GM23338 (cell line): ENCODE data around the gene MFSD6. TPM values are rescaled to one million over a fixed set of nuclear protein-coding genes. Genes with fewer than 3 reads are reported as not detected.
"Not testable (repeated sequence)": the region's sequence is repeated elsewhere in the genome, so short reads cannot be mapped to it uniquely, and the experiment has no call there.

Source experiments
- ATAC-seq: fragments of 200-7000 bp; cut with Tn5 transposase; 3 replicates; pipeline ENCODE4 v1.9.1; 2020
- DNase-seq: peaks from one replicate; pipeline ENCODE4 v3.0.0-alpha.2; 2015; ENCODE audit warnings: low spot score
- H2AFZ ChIP-seq: fragments of 200-600 bp; sonication (generic); 2 replicates; pipeline ENCODE4 v1.8.0; 2016; ENCODE audit warnings: antibody characterized with exemption, mild to moderate bottlenecking, moderate library complexity
- H3F3A ChIP-seq: fragments of 200-600 bp; sonication (generic); replicated peaks from 2 replicates; pipeline ENCODE4 v1.8.0; 2017; ENCODE audit warnings: antibody characterized with exemption, mixed run types, low read depth
- H3K27ac ChIP-seq: fragments of 200-600 bp; sonication (generic); 2 replicates; pipeline ENCODE4 v1.6.1; 2016; ENCODE audit warnings: low read depth
- H3K27me3 ChIP-seq: fragments of 200-600 bp; sonication (generic); 2 replicates; pipeline ENCODE4 v1.8.0; 2016; ENCODE audit warnings: mild to moderate bottlenecking, mixed run types, moderate library complexity; ENCODE audit not compliant: insufficient read depth
- H3K36me3 ChIP-seq: fragments of 200-600 bp; sonication (generic); 2 replicates; pipeline ENCODE4 v1.8.0; 2016; ENCODE audit warnings: mild to moderate bottlenecking; ENCODE audit not compliant: insufficient read depth
- H3K4me1 ChIP-seq: fragments of 200-600 bp; sonication (generic); 2 replicates; pipeline ENCODE4 v1.8.0; 2016; ENCODE audit warnings: mild to moderate bottlenecking, moderate library complexity; ENCODE audit not compliant: insufficient read depth
- H3K4me2 ChIP-seq: fragments of 200-600 bp; sonication (generic); 2 replicates; pipeline ENCODE4 v1.7.1; 2017; ENCODE audit warnings: mixed run types
- H3K4me3 ChIP-seq: fragments of 200-600 bp; sonication (generic); 2 replicates; pipeline ENCODE4 v1.6.1; 2016; ENCODE audit warnings: mixed run types
- H3K79me2 ChIP-seq: fragments of 200-600 bp; sonication (generic); replicated peaks from 2 replicates; pipeline ENCODE4 v1.8.0; 2017; ENCODE audit warnings: mild to moderate bottlenecking; ENCODE audit not compliant: insufficient read depth
- H3K9me2 ChIP-seq: fragments of 200-600 bp; sonication (generic); 2 replicates; pipeline ENCODE4 v1.8.0; 2017; ENCODE audit not compliant: insufficient read depth
- H4K20me1 ChIP-seq: fragments of 200-600 bp; sonication (generic); replicated peaks from 2 replicates; pipeline ENCODE4 v1.8.0; 2017; ENCODE audit warnings: mild to moderate bottlenecking; ENCODE audit not compliant: insufficient read depth
- H3K27ac Mint-ChIP-seq: 2 replicates; pipeline ENCODE4 v1.8.0; 2020; ENCODE audit warnings: inconsistent platforms, mild to moderate bottlenecking, moderate library complexity, mixed read lengths
- H3K27me3 Mint-ChIP-seq: 3 replicates; pipeline ENCODE4 v1.8.0; 2022; ENCODE audit warnings: low read depth, mild to moderate bottlenecking, moderate library complexity, mixed read lengths, inconsistent platforms; ENCODE audit not compliant: insufficient read depth, poor library complexity
- H3K36me3 Mint-ChIP-seq: 3 replicates; pipeline ENCODE4 v1.8.0; 2021; ENCODE audit warnings: low read depth, mild to moderate bottlenecking, inconsistent platforms, moderate library complexity, mixed read lengths
- H3K4me1 Mint-ChIP-seq: 3 replicates; pipeline ENCODE4 v1.8.0; 2020; ENCODE audit warnings: mild to moderate bottlenecking, inconsistent platforms, mixed read lengths
- H3K4me3 Mint-ChIP-seq: 3 replicates; pipeline ENCODE4 v1.8.0; 2021; ENCODE audit warnings: moderate library complexity, mild to moderate bottlenecking, inconsistent platforms, mixed read lengths
- H3K9me3 Mint-ChIP-seq: 3 replicates; pipeline ENCODE4 v1.8.0; 2020; ENCODE audit warnings: moderate library complexity, mild to moderate bottlenecking, inconsistent platforms, mixed read lengths
- CREB1 ChIP-seq: fragments of 250-450 bp; sonication (Bioruptor Pico); IDR thresholded peaks from 2 replicates; pipeline ENCODE4 v1.5.0; 2020; ENCODE audit warnings: low read depth, mild to moderate bottlenecking, moderate library complexity
- CTCF ChIP-seq, 2 experiments: fragments of 200-600 bp in 1 of 2; sonication (generic) in 1 of 2; conservative IDR thresholded peaks; 2 replicates each; pipeline versions ENCODE4 v1.5.1 to v1.6.1; 2016 to 2017; ENCODE audit warnings: antibody characterized with exemption in 2 of 2, low read depth in 2 of 2, mild to moderate bottlenecking in 2 of 2, moderate library complexity in 1 of 2
- EZH2 ChIP-seq: fragments of 200-600 bp; sonication (generic); IDR thresholded peaks from one replicate; pipeline ENCODE4 v1.8.0; 2017; ENCODE audit warnings: antibody characterized with exemption, mild to moderate bottlenecking, low read depth; ENCODE audit not compliant: unreplicated experiment
- EZH2phosphoT487 ChIP-seq: fragments of 200-600 bp; sonication (generic); IDR thresholded peaks from one replicate; pipeline ENCODE4 v1.8.1; 2018; ENCODE audit warnings: antibody characterized with exemption; ENCODE audit not compliant: unreplicated experiment
- JUNB ChIP-seq: IDR thresholded peaks from one replicate; pipeline ENCODE4 v1.6.1; 2016; ENCODE audit warnings: antibody characterized with exemption; ENCODE audit not compliant: unreplicated experiment
- POLR2AphosphoS5 ChIP-seq: IDR thresholded peaks from 2 replicates; pipeline ENCODE4 v1.6.1; 2016; ENCODE audit warnings: antibody characterized with exemption, low read depth
- REST ChIP-seq: IDR thresholded peaks from one replicate; pipeline ENCODE4 v1.6.1; 2018; ENCODE audit warnings: antibody characterized with exemption; ENCODE audit not compliant: unreplicated experiment
- STAT1 ChIP-seq: IDR thresholded peaks from one replicate; pipeline ENCODE4 v1.6.1; 2016; ENCODE audit warnings: antibody characterized with exemption; ENCODE audit not compliant: unreplicated experiment
- ZNF331 ChIP-seq: fragments of 250-450 bp; sonication (Bioruptor Pico); IDR thresholded peaks from 2 replicates; pipeline ENCODE4 v1.5.0; 2020; ENCODE audit warnings: low read depth, mild to moderate bottlenecking, moderate library complexity
- ZNF462 ChIP-seq: fragments of 250-450 bp; sonication (Bioruptor Pico); IDR thresholded peaks from 2 replicates; pipeline ENCODE4 v1.5.0; 2020; ENCODE audit warnings: mild to moderate bottlenecking, moderate library complexity
- polyA plus RNA-seq: library from polyadenylated mRNA; unstranded; fragments of >200 nt; fragmentation: Nextera tagmentation; extraction: Ambion mirVana; gene quantifications from 2 replicates; pipeline ENCODE4 v1.2.1, GENCODE V29; 2016
- total RNA-seq: library from RNA; depleted of rRNA; stranded (reverse); fragments of >200 nt; shearing (Covaris generic); gene quantifications from 2 replicates; pipeline ENCODE4 v1.2.3, GENCODE V29; 2014

MFSD6 gene
- total and polyA plus RNA-seq, 2 experiments from 2014 or later = 2.3 to 9.6 TPM

- Mint-ChIP-seq H3K9me3 (peaks cover 19% of the 10 kb centered on the region), H3K36me3 (peaks cover 26% of the 10 kb centered on the region; the same call in 2 of the 3 replicates)
- H3K9me2 ChIP-seq, H2AFZ ChIP-seq, H3K27me3 Mint-ChIP-seq, H3F3A ChIP-seq, H3K4me2 ChIP-seq, H3K36me3 ChIP-seq, H3K27me3 ChIP-seq, H3K4me1 Mint-ChIP-seq, H3K27ac ChIP-seq, DNase-seq, H4K20me1 ChIP-seq, H3K4me3 ChIP-seq, H3K4me1 ChIP-seq, H3K27ac Mint-ChIP-seq, H3K4me3 Mint-ChIP-seq, ATAC-seq, H3K79me2 ChIP-seq: not testable (repeated sequence)
These were observed 60.2 kb downstream of the MFSD6 start for GRCh38 chr2:190468354-190468753.

GRCh38 chr2:190468814-190469569, 60.8 kb downstream of the MFSD6 start:
- no peaks in the 10 kb centered on the region for H3K27me3 Mint-ChIP-seq
- no peak for DNase-seq
- TF ChIP-seq CTCF (conservative IDR thresholded peaks at IDR 0.05; ENCODE audit: low read depth in 2 of 2) = no peak
- TF ChIP-seq JUNB = no peak
- no peak for TF ChIP-seq ZNF331
- TF ChIP-seq STAT1 = no peak
- no peak for TF ChIP-seq ZNF462 (CRISPR knock-in tag)
- TF ChIP-seq CREB1 = no peak
- no peak for TF ChIP-seq EZH2phosphoT487
- no peak for TF ChIP-seq EZH2
- no peak for TF ChIP-seq POLR2AphosphoS5
- TF ChIP-seq REST = no peak

More at GRCh38 chr2:190468814-190469569, 60.8 kb downstream of the MFSD6 start:
- peaks cover 8% of the 10 kb centered on the region; the same call in 2 of the 3 replicates for H3K4me1 Mint-ChIP-seq
- H3K36me3 Mint-ChIP-seq = peaks cover 28% of the 10 kb centered on the region; the same call in 2 of the 3 replicates
- Histone ChIP-seq H4K20me1 (no peaks in the 10 kb centered on the region), H2AFZ (no peak overlapping the region), H3K27ac (no peak overlapping the region), H3K4me2 (no peak overlapping the region), H3K4me3 (no peak overlapping the region), H3K79me2 (no peaks in the 10 kb centered on the region), H3K4me1 (no peaks in the 10 kb centered on the region), H3K27me3 (no peaks in the 10 kb centered on the region), H3F3A (no peaks in the 10 kb centered on the region), H3K9me2 (no peaks in the 10 kb centered on the region), H3K36me3 (no peaks in the 10 kb centered on the region)
- H3K27ac Mint-ChIP-seq = no peak overlapping the region
- no peak for ATAC-seq
- no peak overlapping the region for H3K4me3 Mint-ChIP-seq
- peaks cover 19% of the 10 kb centered on the region for H3K9me3 Mint-ChIP-seq
